K562 (cell line): ENCODE results near the gene RABGAP1. TPM values are rescaled to one million over a fixed set of nuclear protein-coding genes. Genes with fewer than 3 reads are reported as not detected.

Experiments used
- ATAC-seq: fragments of 200-7000 bp; cut with Tn5 transposase; 3 replicates; pipeline ENCODE4 v1.9.1; 2020; ENCODE audit warnings: moderate library complexity
- BruUV-seq: library from RNA; stranded (reverse); fragments of 400-500 nt; replicated peaks from 2 replicates; lab custom pipeline; 2021; lab: Mats Ljungman, UMichigan
- CTCF ChIA-PET: fragments of 300-600 bp; formaldehyde crosslinking; extraction: SDS; loops from one replicate; lab custom pipeline; 2021; ENCODE audit warnings: low intra/inter-chr PET ratio; lab: Yijun Ruan, JAX
- POLR2A ChIA-PET: fragments of 300-600, 350-650 bp; sonication (Branson Sonifier 250); formaldehyde crosslinking; extraction: SDS; loops from one replicate; lab custom pipeline; 2021; ENCODE audit warnings: antibody characterized with exemption, inconsistent platforms; lab: Yijun Ruan, JAX
- DNase-seq, 4 experiments: peaks; one replicate each; pipeline versions ENCODE4 v3.0.0 to v3.0.0-alpha.2; 2011 to 2018; ENCODE audit warnings: low spot score in 3 of 4, mixed read lengths in 3 of 4; ENCODE audit errors: extremely low read depth in 1 of 4
- FAIRE-seq: peaks from 2 replicates; lab custom pipeline; 2011; peaks lifted over from hg19 to GRCh38; lab: Jason Lieb, UNC
- H2AFZ ChIP-seq: 2 replicates; pipeline ENCODE4 v1.6.0; 2011; ENCODE audit warnings: low read depth, low read length, control low read depth, inconsistent platforms
- H3K27ac ChIP-seq: fragments of 200-600 bp; 3 replicates; pipeline ENCODE4 v1.8.0; 2011; ENCODE audit warnings: low read depth, mild to moderate bottlenecking, control low read depth, inconsistent platforms, low read length, moderate library complexity, mixed read lengths; ENCODE audit errors: extremely low read depth
- H3K27me3 ChIP-seq, 2 experiments: fragments of 300-600 bp in 1 of 2; 2 replicates in 1 of 2; 3 replicates in 1 of 2; pipeline versions ENCODE4 v1.6.0 to v1.8.0; 2011; ENCODE audit warnings: inconsistent platforms in 2 of 2, low read length in 2 of 2, mild to moderate bottlenecking in 1 of 2, mixed read lengths in 1 of 2, moderate library complexity in 1 of 2; ENCODE audit not compliant: control insufficient read depth in 2 of 2, insufficient read depth in 2 of 2
- H3K36me3 ChIP-seq: fragments of 300-600 bp; 3 replicates; pipeline ENCODE4 v1.8.0; 2011; ENCODE audit warnings: mild to moderate bottlenecking, low read length, inconsistent platforms; ENCODE audit not compliant: control insufficient read depth, insufficient read depth
- H3K4me1 ChIP-seq, 2 experiments: fragments of 200-600 bp in 1 of 2; replicated peaks in 1 of 2; 2 replicates in 1 of 2; 3 replicates in 1 of 2; pipeline versions ENCODE4 v1.5.1 to v1.8.0; 2011; ENCODE audit warnings: inconsistent platforms in 2 of 2, low read length in 2 of 2, mild to moderate bottlenecking in 1 of 2, mixed read lengths in 1 of 2, moderate library complexity in 1 of 2; ENCODE audit not compliant: control insufficient read depth in 2 of 2, insufficient read depth in 2 of 2
- H3K4me2 ChIP-seq: 2 replicates; pipeline ENCODE4 v1.6.1; 2011; ENCODE audit warnings: low read length, control low read depth, inconsistent platforms, mixed read lengths; ENCODE audit not compliant: insufficient read depth
- H3K4me3 ChIP-seq: fragments of 200-600 bp; sonication (generic), shearing (Covaris generic); 2 replicates; pipeline ENCODE4 v1.5.1; 2016; ENCODE audit warnings: control low read depth, inconsistent platforms
- H3K79me2 ChIP-seq: fragments of 200-600 bp; 3 replicates; pipeline ENCODE4 v1.8.0; 2011; ENCODE audit warnings: low read length, inconsistent platforms; ENCODE audit not compliant: control insufficient read depth, insufficient read depth
- H3K9ac ChIP-seq, 2 experiments: 2 replicates each; pipeline versions ENCODE4 v1.6.0 to v1.6.1; 2011; ENCODE audit warnings: low read depth in 2 of 2, low read length in 2 of 2, control low read depth in 1 of 2, inconsistent platforms in 1 of 2, mild to moderate bottlenecking in 1 of 2, mixed read lengths in 1 of 2; ENCODE audit not compliant: insufficient read depth in 1 of 2
- H3K9me1 ChIP-seq: one replicate; pipeline ENCODE4 v1.6.0; 2011; ENCODE audit warnings: inconsistent platforms, mild to moderate bottlenecking, low read length, moderate library complexity; ENCODE audit not compliant: control insufficient read depth, insufficient read depth
- H3K9me3 ChIP-seq: replicated peaks from 2 replicates; pipeline ENCODE4 v1.5.1; 2011; ENCODE audit warnings: low read depth, low read length, inconsistent platforms; ENCODE audit not compliant: control insufficient read depth, insufficient read depth
- H4K20me1 ChIP-seq: replicated peaks from 2 replicates; pipeline ENCODE4 v1.6.1; 2011; ENCODE audit warnings: low read length, inconsistent platforms, mixed read lengths; ENCODE audit not compliant: control insufficient read depth, insufficient read depth
- AFF4 ChIP-seq: sonication (generic); formaldehyde crosslinking; IDR thresholded peaks from 2 replicates; pipeline ENCODE4 v1.8.0; 2023; ENCODE audit warnings: mild to moderate bottlenecking, missing genetic modification reagents
- BRF1 ChIP-seq: IDR thresholded peaks from 3 replicates; pipeline ENCODE4 v1.6.1; 2011; ENCODE audit warnings: borderline replicate concordance, mild to moderate bottlenecking; ENCODE audit not compliant: insufficient read length; ENCODE audit errors: extremely low read depth
- ILK ChIP-seq: fragments of 450-650 bp; IDR thresholded peaks from 2 replicates; pipeline ENCODE4 v1.6.1; 2016; ENCODE audit warnings: missing genetic modification characterization, low read depth, mild to moderate bottlenecking, missing compliant biosample characterization, moderate library complexity, borderline replicate concordance
- TEAD2 ChIP-seq: fragments of 450-650 bp; IDR thresholded peaks from 2 replicates; pipeline ENCODE4 v1.6.1; 2016; ENCODE audit warnings: missing genetic modification characterization, control low read depth, missing compliant biosample characterization
- ZNF354B ChIP-seq: fragments of 250-450 bp; sonication (Bioruptor Pico); IDR thresholded peaks from 2 replicates; pipeline ENCODE4 v1.4.0; 2020
- WGBS: fragments of 100-300 bp; shearing (Covaris generic); methylation state at CpG from one replicate; pipeline ENCODE4 v1.1.6; 2016; ENCODE audit warnings: low coverage, mixed read lengths; ENCODE audit not compliant: insufficient coverage; ENCODE audit errors: missing lambda C conversion rate; 5-methylcytosine and 5-hydroxymethylcytosine counted together
- in situ Hi-C: fragments of 300-500 bp; cut with MboI; formaldehyde crosslinking; loops from 4 replicates; pipeline ENCODE4 v1.15.0; 2018; ENCODE audit warnings: inconsistent platforms, mixed read lengths
- intact Hi-C: fragments of 100-400 bp; cut with micrococcal nuclease; formaldehyde crosslinking; loops from 2 replicates; pipeline ENCODE4 v1.14.2; 2022
- polyA plus RNA-seq, 8 experiments: library from polyadenylated mRNA; depleted of rRNA in 4 of 8; stranded (reverse) in 5 of 8; unstranded in 3 of 8; fragments of >200 nt; fragmentation: Nextera tagmentation in 2 of 8; fragmentation: Illumina TruSeq in 1 of 8; extraction: Ambion mirVana in 2 of 8; extraction: Trizol in 1 of 8; gene quantifications; 2 replicates each; pipeline versions ENCODE4 v1.2.1 to v1.2.3, GENCODE V29; 2011 to 2014; ENCODE audit warnings: inconsistent platforms in 1 of 8, missing spikeins in 1 of 8
- total RNA-seq, 7 experiments: library from RNA; depleted of rRNA in 6 of 7; stranded (reverse); fragments of >200 nt in 6 of 7; fragmentation: Illumina TruSeq in 2 of 7; extraction: Trizol in 2 of 7; gene quantifications; 2 replicates each; pipeline versions ENCODE4 v1.2.1 to v1.2.3, GENCODE V29; 2011 to 2021; ENCODE audit warnings: low replicate concordance in 1 of 7
- TF ChIP-seq, protein P1 (sequence below): fragments of 250-450 bp; sonication (Bioruptor Pico); IDR thresholded peaks from 2 replicates; pipeline ENCODE4 v1.8.0; 2022; ENCODE audit warnings: inconsistent platforms
- TF ChIP-seq, protein P2 (sequence below): fragments of 450-650 bp; formaldehyde crosslinking; IDR thresholded peaks from 2 replicates; pipeline ENCODE4 v1.4.0; 2022; ENCODE audit warnings: missing genetic modification characterization

The RABGAP1 gene
- total and polyA plus RNA-seq, 9 of the 15 experiments (the other 6 are each of a cell fraction or from before 2014, with no cell fraction given), result 1.5 to 22.7 (median 13.1) TPM

DNA sequence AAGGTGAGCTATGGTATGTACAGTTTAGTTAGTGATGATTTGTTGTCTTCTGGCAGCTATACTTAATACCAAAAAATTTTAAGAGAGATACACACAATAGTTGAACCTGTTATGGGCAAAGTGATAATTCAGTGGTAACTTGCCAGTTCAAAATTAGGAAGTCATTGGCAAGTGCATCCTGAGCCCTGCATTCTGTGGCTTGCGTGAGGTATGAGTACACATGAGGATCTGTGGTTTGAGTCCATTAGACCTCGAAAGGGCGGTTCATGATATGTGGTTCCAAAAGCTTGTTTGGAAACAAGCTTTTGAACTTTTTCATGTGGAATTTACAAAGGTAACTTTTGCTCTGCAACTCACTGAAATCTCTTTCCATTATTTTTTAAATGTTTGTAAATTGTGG lies 139.6 kb downstream of the RABGAP1 start:
- no peak for FAIRE-seq
- 89% methylated on average over 3 of the region's 3 CpGs for WGBS
- ChIA-PET POLR2A (no interaction called here), CTCF (interaction anchor here (3.9 kb wide), 1 partner anchor 268 kb away, joined by 55 read pairs; no protein-coding TSS in a partner anchor)
- no peaks in the 10 kb centered on the region for H3K9me3 ChIP-seq
- no peak overlapping the region for H3K4me3 ChIP-seq
- no peaks in the 10 kb centered on the region for H3K9me1 ChIP-seq
- H3K4me1 ChIP-seq, result no peaks in the 10 kb centered on the region
- H3K4me2 ChIP-seq, result no peak overlapping the region
- no peak for DNase-seq
- no peaks in the 10 kb centered on the region for H3K27me3 ChIP-seq
- H2AFZ ChIP-seq, result no peak overlapping the region
- no peak overlapping the region for H3K9ac ChIP-seq
- H3K36me3 ChIP-seq, result peaks cover 27% of the 10 kb centered on the region; the same call in 1 of the 3 replicates
- no peak overlapping the region for H3K27ac ChIP-seq
- no peaks in the 10 kb centered on the region for H3K79me2 ChIP-seq
- no peaks in the 10 kb centered on the region for H4K20me1 ChIP-seq
- ATAC-seq, result no peak
- intact Hi-C loops, result loop anchor here (10.0 kb wide), 1 partner anchor 144 kb away; no protein-coding TSS in a partner anchor
- in situ Hi-C loops, result loop anchor here (5.0 kb wide), 1 partner anchor 272 kb away; no protein-coding TSS in a partner anchor
- BruUV-seq, result no TSS peak
- TF ChIP-seq, protein P1, sequence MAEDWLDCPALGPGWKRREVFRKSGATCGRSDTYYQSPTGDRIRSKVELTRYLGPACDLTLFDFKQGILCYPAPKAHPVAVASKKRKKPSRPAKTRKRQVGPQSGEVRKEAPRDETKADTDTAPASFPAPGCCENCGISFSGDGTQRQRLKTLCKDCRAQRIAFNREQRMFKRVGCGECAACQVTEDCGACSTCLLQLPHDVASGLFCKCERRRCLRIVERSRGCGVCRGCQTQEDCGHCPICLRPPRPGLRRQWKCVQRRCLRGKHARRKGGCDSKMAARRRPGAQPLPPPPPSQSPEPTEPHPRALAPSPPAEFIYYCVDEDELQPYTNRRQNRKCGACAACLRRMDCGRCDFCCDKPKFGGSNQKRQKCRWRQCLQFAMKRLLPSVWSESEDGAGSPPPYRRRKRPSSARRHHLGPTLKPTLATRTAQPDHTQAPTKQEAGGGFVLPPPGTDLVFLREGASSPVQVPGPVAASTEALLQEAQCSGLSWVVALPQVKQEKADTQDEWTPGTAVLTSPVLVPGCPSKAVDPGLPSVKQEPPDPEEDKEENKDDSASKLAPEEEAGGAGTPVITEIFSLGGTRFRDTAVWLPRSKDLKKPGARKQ, result no peak
- TF ChIP-seq ILK (tag), result no peak
- TF ChIP-seq, protein P2, sequence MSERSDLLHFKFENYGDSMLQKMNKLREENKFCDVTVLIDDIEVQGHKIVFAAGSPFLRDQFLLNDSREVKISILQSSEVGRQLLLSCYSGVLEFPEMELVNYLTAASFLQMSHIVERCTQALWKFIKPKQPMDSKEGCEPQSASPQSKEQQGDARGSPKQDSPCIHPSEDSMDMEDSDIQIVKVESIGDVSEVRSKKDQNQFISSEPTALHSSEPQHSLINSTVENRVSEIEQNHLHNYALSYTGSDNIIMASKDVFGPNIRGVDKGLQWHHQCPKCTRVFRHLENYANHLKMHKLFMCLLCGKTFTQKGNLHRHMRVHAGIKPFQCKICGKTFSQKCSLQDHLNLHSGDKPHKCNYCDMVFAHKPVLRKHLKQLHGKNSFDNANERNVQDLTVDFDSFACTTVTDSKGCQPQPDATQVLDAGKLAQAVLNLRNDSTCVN (CRISPR knock-in tag), result no peak
- TF ChIP-seq BRF1, result no peak
- TF ChIP-seq TEAD2 (tag), result no peak
- no peak for TF ChIP-seq ZNF354B
- TF ChIP-seq AFF4 (CRISPR knock-in tag), result no peak
